Measurements from ENCODE around the gene IFI16.
"Not testable (repeated sequence)": the region's sequence is repeated elsewhere in the genome, so short reads cannot be mapped to it uniquely, and the experiment has no call there.

Gene IFI16

GRCh38 chr1:159009704-159010361 lies at the start of gene IFI16:
TSS of gene IFI16 (plus strand) at chr1:159009907. CDS start at chr1:159014681, 4,774 bp downstream.
- DNase-seq: peak; percentile 94 to 96

GRCh38 chr1:158961178-158961577 lies 48.5 kb upstream of the IFI16 start:
- no peak for DNase-seq

GRCh38 chr1:158962983-158963382 lies 46.7 kb upstream of the IFI16 start:
- no peak for DNase-seq

GRCh38 chr1:158969166-158969565 lies 40.5 kb upstream of the IFI16 start:
- DNase-seq: no peak

GRCh38 chr1:158969855-158970254 lies 39.9 kb upstream of the IFI16 start:
- no peak for DNase-seq

- no peak for DNase-seq
Observed at GRCh38 chr1:158972841-158973240, 36.9 kb upstream of the IFI16 start.

- DNase-seq: no peak
Observed at GRCh38 chr1:158976219-158976618, 33.5 kb upstream of the IFI16 start.

GRCh38 chr1:158978730-158979129 lies 31.0 kb upstream of the IFI16 start:
- DNase-seq: no peak

- DNase-seq: no peak
Observed at GRCh38 chr1:158979229-158979628, 30.5 kb upstream of the IFI16 start.

GRCh38 chr1:158983235-158983634 lies 26.5 kb upstream of the IFI16 start:
- DNase-seq: no peak

- no peak for DNase-seq
Observed at GRCh38 chr1:158984386-158984785, 25.3 kb upstream of the IFI16 start.

- no peak for DNase-seq
Observed at GRCh38 chr1:158989424-158989823, 20.3 kb upstream of the IFI16 start.

- DNase-seq: no peak
Observed at GRCh38 chr1:158992787-158993312, 16.9 kb upstream of the IFI16 start.

- DNase-seq: no peak
Observed at GRCh38 chr1:158996998-158997397, 12.7 kb upstream of the IFI16 start.

- no peak for DNase-seq
Observed at GRCh38 chr1:158998037-158998780, 11.5 kb upstream of the IFI16 start.

- DNase-seq: peak; percentile 52 to 88
Observed at GRCh38 chr1:158998781-158999161, 10.9 kb upstream of the IFI16 start.

GRCh38 chr1:158999316-159000069 lies 10.2 kb upstream of the IFI16 start:
- DNase-seq: no peak

GRCh38 chr1:159000070-159000409 lies 9.7 kb upstream of the IFI16 start:
- DNase-seq: no peak

- peak; percentile 55 to 64 for DNase-seq
Observed at GRCh38 chr1:159000625-159001024, 9.1 kb upstream of the IFI16 start.

GRCh38 chr1:159005161-159005560 lies 4.5 kb upstream of the IFI16 start:
- no peak for DNase-seq

- no peak for DNase-seq
Observed at GRCh38 chr1:159005676-159006075, 4.0 kb upstream of the IFI16 start.

GRCh38 chr1:159006210-159006807 lies 3.4 kb upstream of the IFI16 start:
- DNase-seq: not testable (repeated sequence)

GRCh38 chr1:159007726-159008125 lies 2.0 kb upstream of the IFI16 start:
- peak in 1 of 2 donors; percentile 51 for DNase-seq

Measured in inflammatory macrophage treated with lipopolysaccharide for 1 hour (primary cell).